ENCODE data around the gene FAS.

FAS gene

GRCh38 chr10:89063465-89063864 is 72.9 kb downstream of the FAS start:
- no peak for TF ChIP-seq CTCF (IDR thresholded peaks at IDR 0.05; ENCODE audit: low read depth, low read length, missing control alignments)
- DNase-seq (ENCODE audit: low read depth), result no peak
- no peak overlapping the region for H3K4me3 ChIP-seq (ENCODE audit: low read depth, low read length)
- in situ Hi-C loops (cut with HindIII; ENCODE audit: low sequenced_read_pairs), result no loop called here

GRCh38 chr10:89064748-89065147 is 74.2 kb downstream of the FAS start:
- no peak overlapping the region for H3K4me3 ChIP-seq (ENCODE audit: low read depth, low read length)
- DNase-seq (ENCODE audit: low read depth), result peak; percentile 64
- in situ Hi-C loops (cut with HindIII; ENCODE audit: low sequenced_read_pairs), result no loop called here
- TF ChIP-seq CTCF (IDR thresholded peaks at IDR 0.05; ENCODE audit: low read depth, low read length, missing control alignments), result no peak
